SIG-M5 treated with dmso at 0.1 percent for 504 hours (cell line): Measurements from ENCODE around the gene SMG6.
A peak's percentile ranks its signal among the peaks of the same experiment; 100 is the strongest.
"Not testable (repeated sequence)": the region's sequence is repeated elsewhere in the genome, so short reads cannot be mapped to it uniquely, and the experiment has no call there.

Experiments used
- DNase-seq: peaks from one replicate; lab custom pipeline; 2025; ENCODE audit not compliant: unreplicated experiment; lab: John Stamatoyannopoulos, UW

Gene SMG6

DNA sequence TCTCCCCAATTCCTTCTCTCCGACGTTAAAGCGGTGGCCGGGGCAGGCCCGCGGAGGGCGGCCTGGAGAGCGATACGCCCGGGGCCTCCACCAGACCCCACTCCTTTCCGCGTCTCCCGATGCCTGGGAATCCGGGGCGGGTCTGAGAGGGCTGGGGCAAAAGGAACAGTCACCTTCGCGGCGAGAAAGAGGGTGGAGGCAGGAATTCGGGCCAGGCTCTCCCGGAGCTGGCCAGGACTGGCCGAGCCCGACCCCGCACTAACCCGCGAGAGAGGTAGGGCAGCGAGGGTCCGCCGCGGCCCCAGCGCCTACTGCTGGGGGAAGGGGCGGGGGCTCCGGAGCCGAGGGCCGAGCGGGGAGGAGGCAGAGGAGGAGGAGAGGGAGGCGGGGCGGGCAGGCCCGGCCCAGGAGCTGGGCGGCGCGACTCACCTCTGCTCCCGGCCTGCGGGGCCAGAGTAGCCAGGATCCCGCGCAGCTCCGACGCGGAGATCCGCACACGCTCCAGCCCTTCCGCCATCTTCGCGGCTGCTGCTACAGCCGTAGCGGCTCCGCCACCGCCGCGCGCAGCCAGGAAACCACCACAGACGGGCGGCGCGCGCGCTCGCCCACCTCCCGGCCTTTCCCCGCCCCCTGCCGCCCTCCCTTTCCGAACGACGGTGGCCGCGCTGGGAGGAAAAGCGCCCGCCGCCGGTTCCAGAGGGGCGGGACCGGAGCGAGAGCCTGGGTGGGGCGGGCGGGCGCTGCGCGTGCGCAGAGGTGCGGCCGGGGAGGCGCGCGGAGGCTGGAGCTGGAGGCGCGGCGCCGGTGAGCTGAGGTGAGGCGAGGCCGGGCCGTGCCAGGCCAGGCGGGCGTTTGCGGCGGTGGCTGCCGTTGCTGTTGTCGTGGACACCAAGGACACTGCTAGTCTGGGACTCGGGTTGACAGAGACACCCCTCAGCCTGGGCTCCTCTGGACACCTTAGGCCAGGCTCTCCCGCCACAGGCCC is at the start of gene SMG6, which contains the start of gene SRR:
Gene SMG6 (minus strand): TSS at position 582 of the 985 bp plus-strand sequence. CDS start 65 bp downstream, at position 517.
Gene SRR (plus strand): TSS at position 747 of the 985 bp plus-strand sequence. CDS start 11,611 bp downstream, outside the sequence.
- DNase-seq: peak; percentile 70

DNA sequence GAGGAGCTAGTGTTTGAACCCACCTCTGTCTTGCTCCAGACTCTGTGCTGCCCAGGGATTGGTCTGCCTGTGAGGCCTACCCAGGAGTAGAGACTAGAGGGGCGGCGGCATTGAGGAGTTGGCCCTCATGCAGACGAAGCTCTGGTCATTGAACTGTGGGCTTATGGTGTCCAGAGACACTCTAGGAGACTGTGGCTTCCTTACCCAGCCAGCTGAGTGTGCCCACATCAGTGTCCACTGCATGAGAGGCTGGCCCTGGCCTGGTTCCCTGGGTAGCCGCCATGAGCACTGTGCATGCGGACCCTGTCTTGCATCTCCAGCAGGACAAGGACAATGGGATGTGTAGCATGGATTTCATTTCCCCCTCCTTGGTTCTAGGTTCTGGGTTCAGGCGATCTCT is 47.7 kb upstream of the SMG6 start:
- no peak for DNase-seq

DNA sequence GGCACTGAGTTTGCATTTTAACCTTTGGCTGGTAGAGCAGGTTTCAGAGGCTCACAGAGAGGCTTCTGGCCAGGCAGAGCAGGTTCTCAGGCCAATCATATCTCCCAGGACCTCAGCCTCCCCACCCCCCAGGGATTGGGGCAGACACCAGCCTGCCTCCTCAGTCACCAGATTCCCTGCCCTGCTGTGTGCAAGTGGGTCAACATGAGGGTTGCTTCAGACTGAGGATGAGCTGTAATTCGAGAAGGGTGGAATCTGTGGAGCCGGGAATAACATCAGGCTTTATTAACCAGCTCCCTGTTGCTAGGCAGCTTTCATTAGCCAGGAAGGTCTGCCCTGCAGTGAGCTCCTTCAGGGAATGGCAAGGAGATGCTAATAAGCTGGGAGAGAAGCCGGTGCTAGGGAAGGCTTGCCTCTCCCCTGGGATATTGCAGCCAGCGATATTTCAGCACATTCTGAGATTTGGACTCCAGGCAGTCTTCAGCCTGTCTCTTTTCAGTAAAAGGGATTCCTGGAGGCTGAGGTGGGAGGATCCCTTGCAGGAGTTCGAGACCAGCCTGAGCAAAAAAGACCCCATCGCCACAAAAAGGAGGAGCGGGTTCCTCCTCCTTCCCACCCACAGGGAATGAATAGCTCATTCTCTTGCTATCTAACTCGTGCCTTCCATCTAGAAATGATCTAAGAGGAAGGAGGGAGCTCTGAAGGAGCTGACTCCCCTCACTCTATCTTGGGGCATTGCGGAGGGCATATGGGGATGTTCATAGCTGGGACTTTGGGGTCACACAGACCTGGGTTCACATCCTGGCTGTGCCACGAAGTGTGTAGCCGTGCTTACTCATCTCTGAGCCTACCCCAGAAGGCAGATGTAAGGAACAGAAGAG is 44.5 kb upstream of the SMG6 start:
- DNase-seq: peak; percentile 59

DNA sequence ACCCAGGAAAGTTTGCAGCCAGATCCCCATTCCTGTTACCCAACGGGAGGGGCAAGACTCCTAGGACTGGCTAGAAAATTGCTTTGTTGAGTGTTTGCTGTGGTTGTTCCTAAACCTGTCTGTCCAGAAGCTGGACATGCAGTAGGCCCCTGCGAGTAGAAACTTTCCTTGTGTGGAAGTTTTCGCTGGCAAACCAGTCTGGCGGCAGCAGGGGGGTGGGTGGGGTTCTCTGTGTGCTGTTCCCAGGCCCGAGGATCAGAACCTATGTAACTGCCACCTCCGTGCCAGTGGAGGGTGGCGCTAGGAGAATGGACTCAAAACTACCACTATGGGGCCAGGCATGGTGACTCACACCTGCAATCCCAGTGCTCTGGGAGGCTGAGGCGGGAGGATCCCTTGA is 42.9 kb upstream of the SMG6 start:
- peak; percentile 38 for DNase-seq

DNA sequence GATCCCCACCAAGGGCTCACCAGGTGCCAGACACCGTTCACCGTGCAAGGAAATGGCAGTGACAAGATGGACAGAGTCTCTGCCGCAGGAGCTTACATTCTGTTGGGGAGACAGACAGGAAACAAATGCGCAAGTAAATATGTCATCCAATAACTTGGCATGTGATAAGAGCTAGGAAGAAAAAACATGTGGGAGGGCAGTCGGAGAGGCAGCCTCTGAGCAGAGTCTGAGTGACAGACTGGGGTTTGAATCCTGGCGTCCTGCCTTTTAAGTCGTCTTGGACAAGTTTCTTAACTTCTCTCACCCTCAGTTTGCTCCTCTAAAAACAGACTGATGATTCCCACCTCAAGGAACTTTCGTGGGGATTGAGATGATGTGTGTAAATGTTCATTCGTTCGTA is 40.9 kb upstream of the SMG6 start:
- DNase-seq: no peak

DNA sequence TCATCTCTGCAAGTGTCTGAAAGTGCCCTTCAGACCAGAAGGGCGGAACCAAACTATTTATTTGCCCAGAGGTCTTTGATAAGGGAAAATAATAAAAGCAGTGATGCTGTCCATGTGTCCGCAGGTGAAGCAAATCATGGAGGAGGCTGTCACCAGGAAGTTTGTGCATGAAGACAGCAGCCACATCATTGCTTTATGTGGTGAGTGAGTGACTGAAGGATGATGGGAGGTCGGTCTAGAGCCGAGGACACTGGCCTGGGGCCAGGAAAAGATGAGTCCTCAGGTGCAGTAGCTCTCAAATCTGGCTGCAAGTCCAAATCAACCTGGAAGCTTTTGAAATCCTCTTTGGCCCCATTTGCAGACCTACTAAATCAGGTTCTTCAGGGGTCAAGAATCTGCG is 39.8 kb upstream of the SMG6 start:
- no peak for DNase-seq

DNA sequence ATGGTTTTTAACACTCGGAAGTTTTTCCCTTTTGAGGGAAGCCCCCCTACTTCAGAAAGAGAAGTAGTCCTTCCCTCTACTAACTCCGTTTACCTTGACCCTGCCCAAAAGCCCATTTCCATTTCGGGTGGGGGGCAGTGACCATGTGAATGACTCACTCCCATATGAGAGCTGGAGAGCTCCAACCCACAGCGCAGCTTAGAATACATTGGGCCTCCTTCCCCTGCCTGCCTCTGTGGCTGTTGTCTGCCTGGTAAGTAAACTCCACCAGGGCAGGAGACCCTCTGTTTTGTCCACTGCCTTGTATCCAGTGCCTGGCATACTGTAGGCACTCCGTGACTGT is 34.7 kb upstream of the SMG6 start:
- DNase-seq: no peak

DNA sequence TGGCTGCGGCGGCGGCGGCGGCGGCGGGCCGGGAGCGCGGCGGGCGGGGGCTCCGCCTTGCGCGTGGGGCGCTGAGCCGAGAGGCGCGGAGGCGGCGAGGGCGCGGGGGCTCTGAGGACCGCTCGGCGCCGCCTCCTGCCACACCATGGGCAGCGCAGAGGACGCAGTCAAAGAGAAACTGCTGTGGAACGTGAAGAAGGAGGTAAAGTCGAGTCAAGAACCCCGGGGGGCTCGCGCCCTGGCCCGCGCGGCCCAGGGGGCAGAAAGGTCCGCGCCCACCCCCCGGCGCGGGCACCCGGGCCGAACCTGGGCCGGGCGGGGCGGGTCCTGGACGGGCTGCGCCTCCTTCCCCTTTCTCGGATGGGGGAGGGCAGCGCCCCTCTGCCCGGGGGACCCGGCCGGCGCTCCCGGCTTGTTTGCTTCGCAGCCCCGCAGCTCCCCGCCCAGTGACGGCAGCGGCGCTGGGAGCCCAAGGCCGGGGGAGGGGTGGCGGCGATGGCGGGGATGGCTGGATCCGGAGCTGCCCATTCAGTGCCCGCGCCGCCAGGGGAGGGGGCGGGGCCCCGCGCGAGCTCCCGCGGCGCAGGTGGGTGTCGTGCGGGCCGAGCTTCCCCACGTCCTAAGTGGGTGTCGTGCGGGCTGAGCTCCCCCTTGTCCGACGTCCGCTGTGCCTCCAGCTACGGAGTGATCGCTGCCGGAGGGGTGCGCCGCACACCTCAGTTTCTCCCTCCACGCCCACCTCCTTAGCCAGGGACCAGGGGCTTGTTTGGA is 34.1 kb upstream of the SMG6 start:
- DNase-seq: peak; percentile 35

DNA sequence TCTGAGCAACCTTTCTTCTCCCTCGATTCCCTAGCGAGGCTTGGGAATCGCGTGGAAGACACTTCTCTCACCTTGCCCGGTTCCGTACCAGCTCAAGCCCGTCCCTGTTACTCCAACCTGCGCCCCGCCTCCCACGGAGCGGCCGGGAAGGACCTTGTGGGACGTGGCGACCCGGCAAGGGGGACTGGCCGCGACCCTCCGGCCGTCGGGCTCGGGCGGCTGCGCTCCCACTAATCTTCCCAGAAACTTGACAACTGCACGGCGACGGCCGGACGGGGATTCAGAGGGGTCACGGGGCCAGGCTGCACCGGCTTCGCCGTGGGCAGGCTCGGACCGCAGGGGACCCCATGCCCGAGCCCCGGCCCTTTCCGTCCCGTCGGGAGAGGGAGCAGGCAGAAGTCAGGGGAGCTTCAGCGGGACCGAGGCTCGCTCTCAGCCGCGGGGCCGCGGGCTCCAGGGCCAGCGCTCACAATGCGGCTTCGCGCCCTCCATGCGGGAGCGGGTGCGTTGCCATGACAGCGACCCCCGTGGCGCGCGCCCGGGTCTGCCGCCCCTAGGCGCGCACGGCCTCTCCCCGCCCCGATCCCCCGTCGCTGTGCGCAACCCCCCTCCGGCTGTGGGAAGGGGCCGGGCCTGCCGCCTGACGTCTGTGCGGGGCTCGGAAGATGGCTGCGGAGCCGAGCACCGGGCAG is 33.4 kb upstream of the SMG6 start, which contains the start of gene SGSM2:
Gene SGSM2 (plus strand): TSS at position 650 of the 692 bp plus-strand sequence. CDS start 188 bp downstream, outside the sequence.
- peak; percentile 62 for DNase-seq

DNA sequence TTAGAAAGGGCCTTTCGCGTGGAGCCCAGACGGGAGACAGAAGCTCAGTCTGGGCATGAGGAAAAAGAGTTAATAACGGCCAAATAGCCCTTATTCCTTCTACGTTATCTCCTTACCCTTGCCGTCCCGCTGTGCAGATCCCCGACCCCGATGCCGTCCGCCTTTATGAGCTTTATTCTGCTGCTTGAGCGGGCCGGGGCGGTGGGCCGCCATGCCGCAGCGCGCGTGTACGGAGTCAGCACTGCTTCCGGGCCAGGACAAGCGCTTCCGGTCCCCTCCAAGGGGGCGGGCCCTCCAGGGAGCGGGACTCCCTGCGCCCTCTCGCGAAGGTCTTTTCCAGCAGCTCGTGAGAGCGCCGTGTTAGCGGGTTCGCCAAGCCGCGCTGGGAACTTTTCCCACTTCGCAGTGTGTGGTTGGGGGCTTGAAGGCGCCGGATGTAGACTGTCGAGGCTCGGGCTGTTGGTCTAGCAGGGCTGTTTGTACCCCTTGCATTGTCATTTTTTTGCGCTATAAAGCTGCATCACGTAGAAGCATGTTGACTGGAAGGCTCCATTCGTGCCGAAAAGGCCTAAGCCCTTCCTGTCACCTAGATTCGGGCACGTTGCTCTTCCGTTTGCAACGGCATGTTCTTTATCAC is 32.7 kb upstream of the SMG6 start, which contains the start of gene TSR1:
Gene TSR1 (minus strand): TSS at position 243 of the 637 bp plus-strand sequence. CDS start 30 bp downstream, at position 213.
- peak; percentile 82 for DNase-seq

DNA sequence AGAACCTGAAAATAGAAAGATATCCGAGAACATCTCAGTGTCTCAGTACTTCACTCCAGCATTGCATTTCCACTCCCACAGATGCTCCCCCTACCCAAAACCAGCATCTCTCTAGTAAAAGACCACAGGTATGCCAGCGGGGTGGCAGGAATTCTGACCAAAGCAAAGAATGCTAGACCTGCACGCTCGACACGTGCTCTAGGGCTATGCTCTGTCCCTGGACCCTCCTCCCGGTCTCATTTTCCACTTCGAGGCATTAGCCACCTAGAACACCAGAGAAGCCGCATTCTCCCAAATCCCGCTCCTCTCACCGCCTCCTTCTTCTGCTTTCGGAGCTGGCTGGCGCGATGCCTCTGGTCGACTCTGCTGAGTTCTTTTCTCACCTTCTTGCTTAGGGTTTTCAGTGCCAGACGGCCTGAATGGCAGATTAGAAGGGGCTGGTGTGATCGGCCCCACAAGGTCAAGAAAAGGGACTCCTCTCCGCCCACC is 32.2 kb upstream of the SMG6 start:
- DNase-seq: no peak

DNA sequence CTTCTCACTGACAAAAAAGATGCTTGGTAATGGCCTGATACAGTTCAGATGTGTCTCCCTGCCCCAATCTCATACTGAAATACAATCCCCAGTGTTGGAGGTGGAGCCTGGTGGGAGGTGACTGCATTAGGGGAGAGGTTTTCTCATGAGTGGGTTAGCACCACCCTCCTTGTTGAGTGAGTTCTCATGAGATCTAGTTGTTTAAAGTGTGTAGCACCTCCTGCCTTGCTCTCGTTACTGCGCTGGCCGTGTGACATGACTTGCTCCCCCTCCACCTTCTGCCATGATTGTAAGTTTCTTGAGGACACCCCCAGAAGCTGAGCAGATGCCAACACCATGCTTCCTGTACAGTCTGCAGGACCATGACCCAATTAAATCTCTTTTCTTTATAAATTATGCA is 27.7 kb upstream of the SMG6 start:
- no peak for DNase-seq

DNA sequence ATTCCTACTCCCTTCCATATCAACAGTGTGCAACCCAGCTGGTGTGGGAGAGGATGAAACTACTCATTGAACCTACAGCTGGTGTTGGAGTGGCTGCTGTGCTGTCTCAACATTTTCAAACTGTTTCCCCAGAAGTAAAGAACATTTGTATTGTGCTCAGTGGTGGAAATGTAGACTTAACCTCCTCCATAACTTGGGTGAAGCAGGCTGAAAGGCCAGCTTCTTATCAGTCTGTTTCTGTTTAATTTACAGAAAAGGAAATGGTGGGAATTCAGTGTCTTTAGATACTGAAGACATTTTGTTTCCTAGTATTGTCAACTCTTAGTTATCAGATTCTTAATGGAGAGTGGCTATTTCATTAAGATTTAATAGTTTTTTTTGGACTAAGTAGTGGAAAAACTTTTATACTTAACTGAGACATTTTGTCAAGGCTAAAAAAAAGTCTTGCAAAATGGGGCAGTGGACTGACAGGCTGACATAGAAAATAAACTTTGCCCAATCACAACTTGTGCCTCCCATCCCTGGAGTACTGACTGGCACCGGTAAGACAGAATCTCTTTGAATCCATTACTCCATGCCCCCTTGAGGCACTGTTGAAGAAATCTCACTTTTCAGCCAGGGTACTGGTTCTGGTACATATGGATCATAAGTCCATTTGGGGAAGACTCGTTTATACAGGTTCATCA is 20.2 kb upstream of the SMG6 start:
- DNase-seq: no peak

DNA sequence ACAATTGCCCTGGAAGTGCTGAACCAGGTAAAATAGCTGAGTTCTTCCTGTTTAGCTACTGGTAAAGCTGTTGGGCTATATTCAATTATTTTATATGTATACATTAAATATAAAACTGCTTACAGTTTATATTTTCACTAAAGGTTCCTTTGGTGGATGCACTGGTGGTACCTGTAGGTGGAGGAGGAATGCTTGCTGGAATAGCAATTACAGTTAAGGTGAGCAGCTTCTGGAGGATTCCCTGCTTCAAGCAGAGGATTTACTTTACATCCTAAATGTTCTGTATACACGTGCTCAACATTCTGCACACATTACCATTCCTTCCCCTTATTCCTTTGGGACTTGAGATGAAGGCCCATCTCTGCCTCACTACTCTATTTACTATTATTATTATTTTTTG is 17.8 kb upstream of the SMG6 start:
- DNase-seq: no peak

DNA sequence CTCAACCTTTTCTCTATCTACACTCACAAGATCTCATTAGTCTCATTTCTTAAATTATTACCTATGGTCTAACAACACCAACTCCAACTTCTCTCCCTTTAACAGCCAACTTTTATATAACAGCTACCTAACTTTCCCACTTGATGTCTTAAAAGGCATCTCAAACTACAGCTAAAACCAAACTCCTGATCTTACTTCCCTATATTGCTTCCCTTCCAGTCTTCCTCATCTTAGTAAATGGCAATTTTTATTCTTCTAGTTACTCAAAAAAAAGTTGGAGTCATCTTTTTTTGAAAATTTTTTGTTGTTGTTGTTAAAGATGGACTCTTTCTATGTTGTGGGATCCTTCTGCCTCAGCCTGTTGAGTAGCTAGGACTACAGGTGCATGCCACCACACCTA is 15.5 kb upstream of the SMG6 start:
- DNase-seq: peak; percentile 11

DNA sequence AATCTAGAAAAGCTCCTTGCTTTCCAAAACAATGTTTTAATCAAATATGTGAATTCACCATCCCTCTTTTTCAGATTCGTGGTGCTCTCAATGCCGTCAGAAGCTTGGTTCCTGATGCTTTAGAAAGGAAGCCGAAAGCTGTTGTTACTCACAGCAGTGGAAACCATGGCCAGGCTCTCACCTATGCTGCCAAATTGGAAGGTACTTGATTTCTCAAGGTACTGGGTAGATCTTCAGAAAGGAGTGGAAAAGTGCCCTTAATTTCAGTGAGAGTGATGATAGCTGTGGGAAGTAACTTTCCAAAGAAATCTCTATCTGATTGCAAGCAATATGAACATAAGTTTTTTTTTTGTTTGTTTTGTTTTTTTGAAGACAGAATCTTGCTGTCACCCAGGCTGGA is 14.2 kb upstream of the SMG6 start:
- DNase-seq: no peak

DNA sequence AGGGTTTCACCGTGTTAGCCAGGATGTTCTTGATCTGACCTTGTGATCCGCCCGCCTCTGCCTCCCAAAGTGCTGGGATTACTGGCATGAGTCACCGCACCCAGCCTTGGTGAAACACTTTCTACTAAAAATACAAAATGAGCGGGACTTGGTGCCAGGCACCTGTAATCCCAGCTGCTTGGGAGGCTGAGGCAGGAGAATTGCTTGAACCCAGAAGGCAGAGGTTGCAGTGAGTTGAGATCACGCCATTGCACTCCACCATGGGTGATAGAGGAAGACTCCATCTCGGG is 13.3 kb upstream of the SMG6 start:
- not testable (repeated sequence) for DNase-seq

DNA sequence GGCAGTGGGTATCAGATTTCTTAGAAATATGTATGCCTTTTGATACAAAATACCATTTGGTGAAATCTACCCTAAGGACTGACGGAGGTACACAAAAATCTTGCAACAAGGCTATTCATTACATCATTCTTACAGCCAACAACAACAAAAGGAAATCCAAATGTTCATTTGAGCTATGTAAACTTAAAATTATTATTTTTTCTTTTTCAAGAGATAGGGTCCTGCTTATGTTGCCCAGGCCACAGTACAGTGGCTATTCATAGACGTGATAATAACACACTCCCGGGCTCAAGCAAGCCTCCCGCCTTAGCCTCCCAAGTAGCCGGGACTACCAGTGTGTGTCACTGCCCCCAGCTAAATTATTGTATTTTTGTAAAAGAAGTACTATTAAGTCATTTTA is 9.2 kb upstream of the SMG6 start:
- no peak for DNase-seq
